Skeletal muscle tissue (tissue), 4 donors: ENCODE measurements around the gene TGFBR3. TPM values are rescaled to one million over a fixed set of nuclear protein-coding genes. Genes with fewer than 3 reads are reported as not detected.
A peak's percentile ranks its signal among the peaks of the same experiment; 100 is the strongest.

ENCODE experiments used
- H3K27ac ChIP-seq: one replicate; pipeline ENCODE4 v1.7.0; 2013; ENCODE audit warnings: mild to moderate bottlenecking, low read depth, low read length, inconsistent platforms
- H3K27me3 ChIP-seq, 3 donors: one replicate each; pipeline ENCODE4 v1.7.0; 2013; ENCODE audit warnings: low read length in 3 of 3; ENCODE audit not compliant: control insufficient read depth in 3 of 3, insufficient read depth in 3 of 3
- H3K36me3 ChIP-seq, 3 donors: one replicate each; pipeline ENCODE4 v1.7.0; 2013; ENCODE audit warnings: low read length in 3 of 3; ENCODE audit not compliant: control insufficient read depth in 3 of 3, insufficient read depth in 3 of 3
- H3K4me1 ChIP-seq, 3 donors: one replicate each; pipeline ENCODE4 v1.7.0; 2013; ENCODE audit warnings: low read length in 3 of 3, mild to moderate bottlenecking in 3 of 3; ENCODE audit not compliant: control insufficient read depth in 3 of 3, insufficient read depth in 3 of 3
- H3K4me3 ChIP-seq, 3 donors: one replicate each; pipeline ENCODE4 v1.7.0; 2013; ENCODE audit warnings: low read length in 3 of 3
- H3K9ac ChIP-seq, 3 donors: one replicate each; pipeline ENCODE4 v1.7.0; 2013; ENCODE audit warnings: low read length in 3 of 3, mild to moderate bottlenecking in 3 of 3, moderate library complexity in 2 of 3, low read depth in 1 of 3
- H3K9me3 ChIP-seq, 3 donors: one replicate each; pipeline ENCODE4 v1.7.0; 2013; ENCODE audit warnings: low read length in 3 of 3; ENCODE audit not compliant: control insufficient read depth in 3 of 3
- total RNA-seq: library from RNA; depleted of rRNA; stranded (reverse); fragments of >200 nt; gene quantifications from one replicate; pipeline ENCODE4 v1.2.3, GENCODE V29; 2014
- donor health status: Osteomylitis.

Gene TGFBR3
- total RNA-seq, 1 donor from 2014 or later, result 54.3 TPM

GRCh38 chr1:91745640-91746373 is 140.1 kb downstream of the TGFBR3 start:
- Histone ChIP-seq H3K9ac (no peak overlapping the region), H3K9me3 (no peaks in the 10 kb centered on the region), H3K27ac (peak overlapping the region; percentile 55), H3K27me3 (no peaks in the 10 kb centered on the region), H3K36me3 (peaks cover 0 to 4% (median 0%) of the 10 kb centered on the region in 3 donors), H3K4me3 (peak overlapping the region in 1 of 3 donors; percentile 49), H3K4me1 (peaks cover 49 to 54% (median 52%) of the 10 kb centered on the region in 3 donors)

DNA sequence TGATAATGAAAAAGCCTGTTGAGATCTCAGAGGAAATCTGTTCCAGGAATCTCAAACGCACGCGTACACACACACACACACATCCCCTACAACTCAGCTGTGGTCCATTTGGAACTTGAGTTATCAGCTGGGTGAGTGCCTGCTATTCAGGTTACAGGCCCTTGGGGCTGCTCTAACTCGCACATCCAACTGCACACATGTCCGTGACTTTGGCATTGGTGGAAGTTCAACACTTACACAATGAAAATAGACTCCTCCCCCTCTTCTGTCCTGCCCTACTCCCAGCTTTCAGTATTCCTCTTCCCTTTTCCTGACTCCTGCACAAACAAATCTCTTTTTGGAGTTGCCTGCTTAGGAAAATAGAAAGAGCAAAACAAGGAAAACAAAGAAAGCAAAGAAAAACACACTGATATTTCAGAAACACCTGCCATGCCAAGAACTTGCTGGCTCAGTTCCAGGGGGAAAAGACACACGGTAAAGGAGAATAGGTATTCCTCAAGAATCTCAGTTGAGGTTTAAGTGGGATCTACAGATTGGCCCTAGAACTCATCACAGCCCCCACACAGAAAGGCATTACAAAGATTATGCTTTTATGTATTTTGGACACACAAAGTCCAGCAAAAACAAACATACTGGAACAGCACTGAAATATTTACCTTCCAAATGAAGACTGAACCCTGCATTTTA is 140.9 kb downstream of the TGFBR3 start:
- no peaks in the 10 kb centered on the region for H3K27me3 ChIP-seq
- peak overlapping the region in 1 of 3 donors; percentile 49 for H3K4me3 ChIP-seq
- H3K9ac ChIP-seq, result peak overlapping the region in 1 of 3 donors; percentile 1
- H3K9me3 ChIP-seq, result no peaks in the 10 kb centered on the region
- H3K4me1 ChIP-seq, result peaks cover 43 to 47% (median 45%) of the 10 kb centered on the region in 3 donors
- peak overlapping the region; percentile 55 for H3K27ac ChIP-seq
- H3K36me3 ChIP-seq, result peaks cover 0 to 4% (median 0%) of the 10 kb centered on the region in 3 donors

DNA sequence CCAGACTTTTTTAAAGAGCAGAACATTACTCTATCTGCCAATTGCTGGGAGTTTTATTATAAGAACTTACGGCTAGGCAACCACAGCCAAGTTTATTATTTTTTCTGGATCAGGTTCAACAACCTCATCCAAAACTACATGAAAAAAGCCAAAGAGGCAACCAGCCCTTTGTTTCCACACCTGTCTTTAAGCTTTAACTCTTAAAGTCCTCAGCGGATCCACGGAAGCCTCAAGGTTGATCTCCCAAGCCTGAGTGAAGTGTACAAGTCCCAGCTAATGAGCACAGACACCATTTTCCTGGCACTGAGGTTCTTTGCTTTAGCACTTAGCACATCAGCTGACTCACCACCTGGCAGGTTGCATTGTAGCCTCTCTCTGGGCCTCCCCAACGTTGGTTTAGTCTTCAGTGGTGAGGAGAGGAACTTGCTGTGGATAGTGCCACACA is 143.1 kb downstream of the TGFBR3 start:
- H3K4me1 ChIP-seq, result peaks cover 30 to 36% (median 33%) of the 10 kb centered on the region in 3 donors
- H3K27ac ChIP-seq, result no peak overlapping the region
- H3K27me3 ChIP-seq, result no peaks in the 10 kb centered on the region

DNA sequence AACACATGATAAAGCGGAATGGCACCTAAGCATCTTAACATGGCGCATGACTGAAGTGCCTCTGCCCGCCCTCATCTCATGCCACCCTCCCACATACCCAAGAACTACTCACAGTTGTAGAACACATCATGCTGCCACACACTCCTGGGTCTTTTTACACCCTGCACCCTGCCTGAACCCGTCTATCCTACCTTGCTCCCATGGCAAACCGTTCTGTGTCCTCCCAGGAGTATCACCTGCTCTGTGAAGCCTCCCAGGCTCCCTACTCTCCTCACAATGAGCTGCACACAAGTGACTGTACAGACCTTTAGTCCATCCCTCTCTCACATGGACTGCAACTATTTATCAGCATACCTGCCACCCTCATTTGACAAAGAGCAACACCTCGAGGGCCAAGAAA is 144.0 kb downstream of the TGFBR3 start:
- Histone ChIP-seq H3K27me3 (no peaks in the 10 kb centered on the region), H3K27ac (no peak overlapping the region), H3K36me3 (peaks cover 0 to 10% (median 5%) of the 10 kb centered on the region in 3 donors), H3K9me3 (no peaks in the 10 kb centered on the region), H3K9ac (no peak overlapping the region), H3K4me1 (peaks cover 28 to 40% (median 37%) of the 10 kb centered on the region in 3 donors), H3K4me3 (no peak overlapping the region)

More for the DNA sequence above, 143.1 kb downstream of the TGFBR3 start:
- Histone ChIP-seq H3K36me3 (peaks cover 0 to 10% (median 5%) of the 10 kb centered on the region in 3 donors), H3K9me3 (no peaks in the 10 kb centered on the region), H3K9ac (no peak overlapping the region), H3K4me3 (no peak overlapping the region)

- Histone ChIP-seq H3K4me1 (peaks cover 33 to 43% (median 42%) of the 10 kb centered on the region in 3 donors), H3K4me3 (no peak overlapping the region), H3K36me3 (peaks cover 0 to 10% (median 5%) of the 10 kb centered on the region in 3 donors), H3K9me3 (no peaks in the 10 kb centered on the region), H3K27ac (no peak overlapping the region), H3K9ac (no peak overlapping the region), H3K27me3 (no peaks in the 10 kb centered on the region)
Measured at GRCh38 chr1:91741301-91741700, 144.7 kb downstream of the TGFBR3 start.

- Histone ChIP-seq H3K9me3 (no peaks in the 10 kb centered on the region), H3K27me3 (no peaks in the 10 kb centered on the region), H3K4me3 (no peak overlapping the region), H3K27ac (peak overlapping the region; percentile 43), H3K9ac (no peak overlapping the region), H3K36me3 (peaks cover 0 to 13% (median 5%) of the 10 kb centered on the region in 3 donors), H3K4me1 (peaks cover 22 to 27% (median 23%) of the 10 kb centered on the region in 3 donors)
Measured at GRCh38 chr1:91737650-91738049, 148.3 kb downstream of the TGFBR3 start.

DNA sequence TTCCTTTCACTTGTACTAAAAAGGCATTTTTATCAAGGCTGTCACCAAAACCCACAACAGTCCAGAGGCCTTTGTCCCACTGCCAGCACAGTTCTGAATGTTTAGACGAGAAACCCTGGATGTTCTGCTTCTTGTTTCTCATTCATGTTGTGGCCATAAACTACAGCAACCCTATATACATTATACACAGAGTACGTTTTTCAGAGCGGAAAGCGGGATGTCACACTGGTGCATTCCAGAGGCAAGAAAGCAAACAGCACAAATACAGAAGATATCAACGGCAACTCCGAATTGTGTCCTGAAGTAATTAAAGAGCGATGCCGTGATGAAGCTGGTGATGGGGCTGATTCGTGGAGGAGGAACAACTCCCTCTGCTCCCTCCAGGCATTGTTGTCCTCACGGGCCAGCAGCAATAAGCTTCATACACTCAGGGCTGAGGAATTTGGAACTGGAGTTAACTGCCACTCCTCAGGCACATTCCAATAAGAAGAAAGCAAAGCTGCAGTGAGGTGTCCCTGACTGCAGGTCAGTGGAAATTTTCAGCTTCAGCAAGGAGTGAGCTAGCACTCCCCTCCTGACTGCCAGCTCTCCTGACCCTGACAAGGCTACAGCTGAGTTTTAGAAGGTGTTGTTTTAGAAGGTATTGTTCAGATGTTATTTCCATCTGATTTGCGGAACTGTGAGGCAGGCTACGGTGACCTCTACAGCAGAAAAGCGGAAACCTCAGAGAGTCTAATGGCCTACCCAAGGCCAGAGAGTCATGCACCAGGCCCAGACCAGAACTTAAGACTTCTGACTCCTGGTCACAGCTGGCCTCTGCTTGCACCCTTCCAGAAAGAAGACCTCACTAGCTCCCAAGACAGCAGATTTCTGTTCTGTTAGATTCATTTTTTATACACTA is 149.0 kb downstream of the TGFBR3 start:
- Histone ChIP-seq H3K27me3 (no peaks in the 10 kb centered on the region), H3K4me1 (peaks cover 21 to 27% (median 25%) of the 10 kb centered on the region in 3 donors), H3K36me3 (peaks cover 0 to 12% (median 5%) of the 10 kb centered on the region in 3 donors), H3K9ac (peak overlapping the region in 1 of 3 donors; percentile 35), H3K4me3 (peak overlapping the region in 1 of 3 donors; percentile 8), H3K27ac (peak overlapping the region; percentile 43), H3K9me3 (no peaks in the 10 kb centered on the region)

DNA sequence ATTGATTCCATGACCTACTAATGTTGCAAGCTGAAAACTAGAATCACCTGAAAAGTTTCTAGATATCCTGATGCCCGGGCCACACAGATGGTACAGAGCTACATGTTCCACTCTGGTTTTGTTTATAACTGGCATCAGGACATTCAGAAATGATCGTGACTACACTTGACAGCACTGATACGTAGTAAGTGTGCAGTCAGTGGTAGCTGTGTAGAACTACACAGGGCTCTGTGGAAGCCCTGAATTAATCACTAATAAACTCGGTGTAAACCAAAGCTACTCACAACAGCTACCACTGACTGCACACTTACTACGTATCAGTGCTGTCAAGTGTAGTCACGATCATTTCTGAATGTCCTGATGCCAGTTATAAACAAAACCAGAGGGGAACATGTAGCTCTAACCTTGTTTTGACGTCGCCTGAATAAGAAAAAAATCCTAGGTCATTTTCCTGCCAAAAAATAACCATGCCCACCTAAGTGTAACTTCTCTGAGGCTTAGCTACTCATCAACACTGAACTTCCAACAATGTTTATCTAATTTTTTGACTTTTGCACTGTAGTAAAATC is 149.7 kb downstream of the TGFBR3 start:
- no peaks in the 10 kb centered on the region for H3K27me3 ChIP-seq
- H3K4me3 ChIP-seq, result no peak overlapping the region
- no peaks in the 10 kb centered on the region for H3K9me3 ChIP-seq
- peaks cover 23 to 30% (median 30%) of the 10 kb centered on the region in 3 donors for H3K4me1 ChIP-seq
- peaks cover 0 to 9% (median 5%) of the 10 kb centered on the region in 3 donors for H3K36me3 ChIP-seq
- peak overlapping the region in 1 of 3 donors; percentile 35 for H3K9ac ChIP-seq
- H3K27ac ChIP-seq, result peak overlapping the region; percentile 43

GRCh38 chr1:91735266-91735845 is 150.6 kb downstream of the TGFBR3 start:
- Histone ChIP-seq H3K4me1 (peaks cover 30 to 37% (median 34%) of the 10 kb centered on the region in 3 donors), H3K4me3 (no peak overlapping the region), H3K27ac (no peak overlapping the region), H3K36me3 (peaks cover 0 to 9% (median 5%) of the 10 kb centered on the region in 3 donors), H3K9me3 (no peaks in the 10 kb centered on the region), H3K9ac (no peak overlapping the region), H3K27me3 (no peaks in the 10 kb centered on the region)
